Astrocyte (in vitro differentiated cells and primary cell): ENCODE measurements around the gene PAGE4. TPM values are rescaled to one million over a fixed set of nuclear protein-coding genes. Genes with fewer than 3 reads are reported as not detected.

Source experiments
- DNase-seq: peaks from one replicate; pipeline ENCODE4 v3.0.0-alpha.2; 2010; ENCODE audit warnings: low read depth
- FAIRE-seq: peaks from 2 replicates; lab custom pipeline; 2011; peaks lifted over from hg19 to GRCh38; lab: Jason Lieb, UNC
- H2AFZ ChIP-seq: 2 replicates; pipeline ENCODE4 v1.6.0; 2012; ENCODE audit warnings: low read depth, low read length, inconsistent platforms
- H3K27ac ChIP-seq: 2 replicates; pipeline ENCODE4 v1.5.1; 2011; ENCODE audit warnings: low read depth, low read length, inconsistent platforms
- H3K27me3 ChIP-seq: 2 replicates; pipeline ENCODE4 v1.6.0; 2011; ENCODE audit warnings: low read length, inconsistent platforms; ENCODE audit not compliant: insufficient read depth
- H3K36me3 ChIP-seq: 2 replicates; pipeline ENCODE4 v1.5.1; 2011; ENCODE audit warnings: low read length, inconsistent platforms; ENCODE audit not compliant: insufficient read depth
- H3K4me1 ChIP-seq: 2 replicates; pipeline ENCODE4 v1.5.1; 2011; ENCODE audit warnings: low read length, inconsistent platforms; ENCODE audit not compliant: insufficient read depth
- H3K4me2 ChIP-seq: 2 replicates; pipeline ENCODE4 v1.6.0; 2012; ENCODE audit warnings: low read length, inconsistent platforms
- H3K4me3 ChIP-seq: 2 replicates; pipeline ENCODE4 v1.5.1; 2011; ENCODE audit warnings: low read depth, mild to moderate bottlenecking, low read length, inconsistent platforms; ENCODE audit not compliant: insufficient read depth
- H3K79me2 ChIP-seq: 2 replicates; pipeline ENCODE4 v1.6.0; 2012; ENCODE audit warnings: mild to moderate bottlenecking, low read length, inconsistent platforms; ENCODE audit not compliant: insufficient read depth
- H3K9ac ChIP-seq: 2 replicates; pipeline ENCODE4 v1.6.0; 2012; ENCODE audit warnings: mild to moderate bottlenecking, low read length, inconsistent platforms
- H3K9me3 ChIP-seq: 2 replicates; pipeline ENCODE4 v1.5.1; 2012; ENCODE audit warnings: low read depth, mild to moderate bottlenecking, low read length, inconsistent platforms; ENCODE audit not compliant: insufficient read depth
- H4K20me1 ChIP-seq: 2 replicates; pipeline ENCODE4 v1.6.0; 2012; ENCODE audit warnings: low read length, inconsistent platforms; ENCODE audit not compliant: insufficient read depth
- H3K27ac Mint-ChIP-seq: one replicate; pipeline ENCODE4 v1.8.0; 2021; ENCODE audit warnings: mild to moderate bottlenecking, mixed read lengths; ENCODE audit not compliant: unreplicated experiment
- H3K27me3 Mint-ChIP-seq: one replicate; pipeline ENCODE4 v1.8.0; 2021; ENCODE audit warnings: low read depth, mixed read lengths; ENCODE audit not compliant: unreplicated experiment
- H3K36me3 Mint-ChIP-seq: one replicate; pipeline ENCODE4 v1.8.0; 2021; ENCODE audit warnings: low read depth, mixed read lengths; ENCODE audit not compliant: unreplicated experiment
- H3K4me1 Mint-ChIP-seq: one replicate; pipeline ENCODE4 v1.8.0; 2021; ENCODE audit warnings: low read depth, mixed read lengths; ENCODE audit not compliant: unreplicated experiment
- H3K4me3 Mint-ChIP-seq: one replicate; pipeline ENCODE4 v1.8.0; 2021; ENCODE audit warnings: mild to moderate bottlenecking, moderate library complexity, mixed read lengths; ENCODE audit not compliant: unreplicated experiment
- H3K9me3 Mint-ChIP-seq: one replicate; pipeline ENCODE4 v1.8.0; 2021; ENCODE audit warnings: mild to moderate bottlenecking, mixed read lengths; ENCODE audit not compliant: unreplicated experiment
- EZH2 ChIP-seq: IDR thresholded peaks from 2 replicates; pipeline ENCODE4 v1.6.1; 2012; ENCODE audit warnings: mild to moderate bottlenecking, low read length, inconsistent platforms; ENCODE audit not compliant: insufficient read depth
- total RNA-seq: library from RNA; stranded (reverse); gene quantifications from 2 replicates; pipeline ENCODE4 v1.2.1, GENCODE V29; 2021
- TF ChIP-seq, protein P1 (sequence below): IDR thresholded peaks from 2 replicates; pipeline ENCODE4 v1.5.1; 2011; ENCODE audit warnings: low read depth, mild to moderate bottlenecking, inconsistent platforms, low read length, moderate library complexity; ENCODE audit not compliant: insufficient read depth

PAGE4 gene
- total RNA-seq, 1 donor from 2014 or later, result not detected

DNA sequence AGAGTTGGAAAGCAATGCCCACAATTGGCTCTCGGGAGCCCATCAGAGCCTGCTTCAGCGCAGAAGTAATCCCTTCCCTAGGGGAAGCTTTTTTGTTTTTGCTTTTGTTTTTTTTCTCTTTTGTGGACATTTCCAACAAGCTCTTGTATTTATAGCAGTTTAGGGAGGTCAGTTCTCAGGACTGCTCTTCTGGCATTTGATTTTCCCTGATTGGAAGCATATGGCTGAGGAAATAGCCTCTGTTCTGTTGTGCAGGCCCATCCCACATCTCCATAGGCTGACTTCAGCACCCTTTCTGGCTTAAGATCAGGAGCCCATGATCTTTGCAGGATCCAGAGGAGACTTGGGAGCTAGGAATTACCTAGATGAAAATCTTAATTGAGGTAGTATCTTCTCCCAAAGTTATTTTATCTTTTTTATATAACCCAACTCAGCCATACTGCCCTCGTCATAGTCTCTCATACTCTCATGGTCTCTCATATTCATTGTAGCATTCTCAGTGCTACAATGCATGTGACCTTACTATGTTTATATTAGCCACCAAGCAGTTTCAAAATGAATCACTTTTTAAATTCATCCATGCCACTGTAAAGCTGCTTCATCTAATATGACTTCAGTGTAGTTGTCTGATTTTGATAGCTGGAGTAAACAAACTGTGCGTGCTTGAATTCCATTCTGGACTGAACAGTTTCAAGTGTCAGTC is 16.7 kb downstream of the PAGE4 start:
- Mint-ChIP-seq H3K27ac (no peak overlapping the region), H3K27me3 (no peaks in the 10 kb centered on the region), H3K4me1 (no peaks in the 10 kb centered on the region), H3K36me3 (no peaks in the 10 kb centered on the region), H3K4me3 (no peak overlapping the region), H3K9me3 (peaks cover 9% of the 10 kb centered on the region)
- no peaks in the 10 kb centered on the region for H3K27me3 ChIP-seq
- H2AFZ ChIP-seq, result no peak overlapping the region
- H3K36me3 ChIP-seq, result no peaks in the 10 kb centered on the region
- DNase-seq, result no peak
- no peaks in the 10 kb centered on the region for H4K20me1 ChIP-seq
- no peaks in the 10 kb centered on the region for H3K9me3 ChIP-seq
- no peak overlapping the region for H3K4me2 ChIP-seq
- no peaks in the 10 kb centered on the region for H3K79me2 ChIP-seq
- no peak overlapping the region for H3K9ac ChIP-seq
- no peak overlapping the region for H3K27ac ChIP-seq
- H3K4me3 ChIP-seq, result no peak overlapping the region
- FAIRE-seq, result no peak
- H3K4me1 ChIP-seq, result no peaks in the 10 kb centered on the region
- TF ChIP-seq, protein P1, sequence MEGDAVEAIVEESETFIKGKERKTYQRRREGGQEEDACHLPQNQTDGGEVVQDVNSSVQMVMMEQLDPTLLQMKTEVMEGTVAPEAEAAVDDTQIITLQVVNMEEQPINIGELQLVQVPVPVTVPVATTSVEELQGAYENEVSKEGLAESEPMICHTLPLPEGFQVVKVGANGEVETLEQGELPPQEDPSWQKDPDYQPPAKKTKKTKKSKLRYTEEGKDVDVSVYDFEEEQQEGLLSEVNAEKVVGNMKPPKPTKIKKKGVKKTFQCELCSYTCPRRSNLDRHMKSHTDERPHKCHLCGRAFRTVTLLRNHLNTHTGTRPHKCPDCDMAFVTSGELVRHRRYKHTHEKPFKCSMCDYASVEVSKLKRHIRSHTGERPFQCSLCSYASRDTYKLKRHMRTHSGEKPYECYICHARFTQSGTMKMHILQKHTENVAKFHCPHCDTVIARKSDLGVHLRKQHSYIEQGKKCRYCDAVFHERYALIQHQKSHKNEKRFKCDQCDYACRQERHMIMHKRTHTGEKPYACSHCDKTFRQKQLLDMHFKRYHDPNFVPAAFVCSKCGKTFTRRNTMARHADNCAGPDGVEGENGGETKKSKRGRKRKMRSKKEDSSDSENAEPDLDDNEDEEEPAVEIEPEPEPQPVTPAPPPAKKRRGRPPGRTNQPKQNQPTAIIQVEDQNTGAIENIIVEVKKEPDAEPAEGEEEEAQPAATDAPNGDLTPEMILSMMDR, result no peak
- no peak for TF ChIP-seq EZH2

DNA sequence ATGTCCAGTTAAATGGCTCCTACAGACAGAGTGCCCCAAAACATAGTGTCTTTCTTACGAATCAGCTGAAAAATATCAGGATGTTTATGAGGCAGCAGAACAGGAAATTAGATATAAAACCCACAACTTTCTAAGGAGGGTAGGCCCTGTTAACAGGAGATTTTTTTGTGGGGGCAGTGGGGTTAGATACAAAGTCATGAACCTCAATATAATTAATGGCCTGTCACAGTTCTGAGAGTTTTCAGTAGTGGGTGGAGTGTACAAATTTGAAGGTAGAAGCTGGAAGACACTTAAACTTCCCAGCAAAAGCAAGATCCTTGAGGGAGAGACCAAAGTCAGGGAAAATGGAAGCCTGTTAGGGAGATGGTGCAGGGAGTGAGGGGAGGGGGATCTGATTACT is 17.4 kb downstream of the PAGE4 start:
- Mint-ChIP-seq H3K9me3 (peaks cover 9% of the 10 kb centered on the region), H3K27ac (no peak overlapping the region), H3K36me3 (no peaks in the 10 kb centered on the region), H3K27me3 (no peaks in the 10 kb centered on the region), H3K4me1 (no peaks in the 10 kb centered on the region), H3K4me3 (no peak overlapping the region)
- Histone ChIP-seq H2AFZ (no peak overlapping the region), H3K9ac (no peak overlapping the region), H3K27me3 (no peaks in the 10 kb centered on the region), H3K27ac (no peak overlapping the region), H3K4me1 (no peaks in the 10 kb centered on the region), H3K9me3 (no peaks in the 10 kb centered on the region), H3K36me3 (no peaks in the 10 kb centered on the region), H4K20me1 (no peaks in the 10 kb centered on the region), H3K79me2 (no peaks in the 10 kb centered on the region), H3K4me2 (no peak overlapping the region), H3K4me3 (no peak overlapping the region)
- DNase-seq (no peak), FAIRE-seq (no peak)
- no peak for TF ChIP-seq EZH2
- TF ChIP-seq, protein P1, result no peak

DNA sequence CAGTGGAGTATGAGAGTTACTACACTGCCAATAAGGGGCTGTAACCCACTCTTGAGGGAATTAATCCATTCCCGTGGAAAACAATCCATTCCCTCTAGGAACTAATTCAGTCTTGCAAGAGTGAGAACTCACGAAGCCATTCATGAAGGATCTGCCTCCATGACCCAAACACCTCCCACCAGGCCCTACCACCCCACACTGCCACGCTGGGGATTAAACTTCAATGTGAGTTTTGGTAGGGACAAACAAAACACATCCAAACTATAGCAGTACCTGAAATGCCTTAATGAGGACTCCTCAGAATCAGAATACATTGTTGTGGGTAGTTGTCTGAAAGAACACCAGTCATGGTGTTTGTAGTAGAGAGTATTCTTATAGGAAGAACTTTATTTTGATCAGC is 19.2 kb downstream of the PAGE4 start:
- no peak for FAIRE-seq
- Histone ChIP-seq H3K36me3 (no peaks in the 10 kb centered on the region), H3K4me1 (no peaks in the 10 kb centered on the region), H3K79me2 (no peaks in the 10 kb centered on the region), H3K9ac (no peak overlapping the region), H4K20me1 (no peaks in the 10 kb centered on the region), H2AFZ (no peak overlapping the region), H3K4me3 (no peak overlapping the region), H3K27ac (no peak overlapping the region), H3K9me3 (no peaks in the 10 kb centered on the region), H3K27me3 (no peaks in the 10 kb centered on the region), H3K4me2 (no peak overlapping the region)
- no peak for DNase-seq
- H3K9me3 Mint-ChIP-seq, result peaks cover 9% of the 10 kb centered on the region
- H3K4me3 Mint-ChIP-seq, result no peak overlapping the region
- H3K27me3 Mint-ChIP-seq, result no peaks in the 10 kb centered on the region
- no peaks in the 10 kb centered on the region for H3K4me1 Mint-ChIP-seq
- H3K36me3 Mint-ChIP-seq, result no peaks in the 10 kb centered on the region
- no peak overlapping the region for H3K27ac Mint-ChIP-seq
- TF ChIP-seq, protein P1, result no peak
- no peak for TF ChIP-seq EZH2
